ENCODE data around the gene CNST.
"Not testable (repeated sequence)": the region's sequence is repeated elsewhere in the genome, so short reads cannot be mapped to it uniquely, and the experiment has no call there.

CNST gene

GRCh38 chr1:246558041-246558440, 8.2 kb upstream of the CNST start:
- no peak for ATAC-seq

GRCh38 chr1:246559310-246559709, 6.9 kb upstream of the CNST start:
- ATAC-seq, result no peak

- not testable (repeated sequence) for ATAC-seq
These were observed 5.4 kb upstream of the CNST start for GRCh38 chr1:246560833-246561232.

GRCh38 chr1:246564839-246565750, 1.2 kb upstream of the CNST start:
- no peak for ATAC-seq

- ATAC-seq, result no peak
These were observed 517 bp upstream of the CNST start for GRCh38 chr1:246565751-246566127.

- ATAC-seq, result peak; percentile 6
These were observed 773 bp downstream of the CNST start for GRCh38 chr1:246566813-246567645.

GRCh38 chr1:246567646-246568235, 1.5 kb downstream of the CNST start:
- ATAC-seq, result no peak

- peak; percentile 56 to 69 for ATAC-seq
These were observed 3.3 kb downstream of the CNST start for GRCh38 chr1:246569248-246570238.

GRCh38 chr1:246571309-246571708, 5.1 kb downstream of the CNST start:
- ATAC-seq, result not testable (repeated sequence)

GRCh38 chr1:246571953-246572352, 5.7 kb downstream of the CNST start:
- ATAC-seq, result no peak

GRCh38 chr1:246572785-246573184, 6.5 kb downstream of the CNST start:
- ATAC-seq, result no peak

GRCh38 chr1:246573491-246573890, 7.2 kb downstream of the CNST start:
- ATAC-seq, result no peak

GRCh38 chr1:246576709-246577032, 10.4 kb downstream of the CNST start:
- no peak for ATAC-seq

- ATAC-seq, result peak in 1 of 2 donors; percentile 48
These were observed 10.9 kb downstream of the CNST start for GRCh38 chr1:246577082-246577719.

- no peak for ATAC-seq
These were observed 11.5 kb downstream of the CNST start for GRCh38 chr1:246577720-246578106.

- ATAC-seq, result peak; percentile 53 to 66
These were observed 13.6 kb downstream of the CNST start for GRCh38 chr1:246579818-246580217.

GRCh38 chr1:246580497-246581370, 14.5 kb downstream of the CNST start:
- ATAC-seq, result no peak

GRCh38 chr1:246582301-246583055, 16.2 kb downstream of the CNST start:
- ATAC-seq, result no peak

- ATAC-seq, result no peak
These were observed 16.8 kb downstream of the CNST start for GRCh38 chr1:246583056-246583440.
